ENCODE measurements around the gene CCDC60.

CCDC60 gene, protein sequence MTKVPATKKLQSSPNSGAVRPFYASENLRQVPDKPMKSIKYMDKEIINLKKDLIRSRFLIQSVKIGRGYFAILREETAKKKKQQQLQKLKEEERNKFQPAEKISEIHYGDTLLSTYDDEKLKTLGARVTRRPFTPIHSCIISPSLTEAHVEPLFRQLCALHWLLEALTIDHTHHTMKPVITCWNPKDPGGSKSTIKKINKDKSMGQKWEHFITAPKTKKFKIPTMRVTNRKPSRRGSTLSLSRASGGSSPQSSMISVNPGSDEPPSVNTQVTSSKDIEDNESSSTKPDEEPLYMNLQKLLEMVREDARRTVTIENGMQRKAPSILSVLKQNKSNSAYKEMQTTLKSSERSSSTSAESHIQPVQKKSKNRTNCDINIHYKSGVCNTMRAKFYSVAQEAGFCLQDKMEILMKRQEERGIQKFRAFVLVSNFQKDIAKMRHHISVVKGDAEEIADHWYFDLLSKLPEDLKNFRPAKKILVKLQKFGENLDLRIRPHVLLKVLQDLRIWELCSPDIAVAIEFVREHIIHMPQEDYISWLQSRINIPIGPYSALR

DNA sequence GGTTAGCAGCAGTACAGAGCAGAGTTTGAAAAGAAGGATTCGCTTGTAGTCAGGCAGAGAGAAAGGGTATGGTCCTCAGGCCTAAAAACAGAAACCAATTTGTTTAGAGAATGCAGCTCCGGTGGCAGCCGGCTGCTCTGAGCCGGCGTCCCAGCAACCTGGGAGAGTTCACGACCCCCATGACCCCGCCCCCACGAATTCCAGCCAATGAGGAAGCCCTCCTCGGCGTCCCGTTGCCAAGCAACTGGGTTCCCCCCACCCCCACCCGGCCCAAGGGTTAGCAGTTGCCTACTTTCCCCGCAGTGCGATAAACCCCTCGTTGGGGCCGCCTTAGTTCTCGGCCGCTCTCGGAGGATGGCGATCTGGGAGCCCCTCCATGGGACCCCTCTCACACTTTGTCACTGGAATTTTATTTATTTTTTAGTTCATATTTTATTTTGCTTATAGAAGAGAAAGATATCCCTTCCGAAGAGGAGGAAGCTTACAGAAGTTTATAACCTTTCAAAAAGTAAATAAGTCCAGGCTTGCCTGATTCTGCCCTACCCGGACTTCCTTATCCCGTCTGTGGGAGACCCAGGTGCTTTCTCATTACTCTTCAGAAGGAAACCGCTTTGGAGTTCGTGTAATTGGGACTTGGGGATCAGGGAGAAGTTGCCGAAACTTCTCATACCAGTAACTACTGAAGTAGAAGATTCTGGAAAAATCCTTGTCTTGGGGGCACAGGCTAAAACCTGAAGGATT, at the start of gene CCDC60:
CCDC60 (plus strand) TSS at position 300 of the 741 bp plus-strand sequence. CDS start 448 bp downstream, outside the sequence.
- FAIRE-seq: no peak
- peak; percentile 62 for DNase-seq (ENCODE audit: low spot score)

- FAIRE-seq: no peak
- no peak for DNase-seq (ENCODE audit: low spot score)
Measured at GRCh38 chr12:119288576-119288975, 46.0 kb upstream of the CCDC60 start.

DNA sequence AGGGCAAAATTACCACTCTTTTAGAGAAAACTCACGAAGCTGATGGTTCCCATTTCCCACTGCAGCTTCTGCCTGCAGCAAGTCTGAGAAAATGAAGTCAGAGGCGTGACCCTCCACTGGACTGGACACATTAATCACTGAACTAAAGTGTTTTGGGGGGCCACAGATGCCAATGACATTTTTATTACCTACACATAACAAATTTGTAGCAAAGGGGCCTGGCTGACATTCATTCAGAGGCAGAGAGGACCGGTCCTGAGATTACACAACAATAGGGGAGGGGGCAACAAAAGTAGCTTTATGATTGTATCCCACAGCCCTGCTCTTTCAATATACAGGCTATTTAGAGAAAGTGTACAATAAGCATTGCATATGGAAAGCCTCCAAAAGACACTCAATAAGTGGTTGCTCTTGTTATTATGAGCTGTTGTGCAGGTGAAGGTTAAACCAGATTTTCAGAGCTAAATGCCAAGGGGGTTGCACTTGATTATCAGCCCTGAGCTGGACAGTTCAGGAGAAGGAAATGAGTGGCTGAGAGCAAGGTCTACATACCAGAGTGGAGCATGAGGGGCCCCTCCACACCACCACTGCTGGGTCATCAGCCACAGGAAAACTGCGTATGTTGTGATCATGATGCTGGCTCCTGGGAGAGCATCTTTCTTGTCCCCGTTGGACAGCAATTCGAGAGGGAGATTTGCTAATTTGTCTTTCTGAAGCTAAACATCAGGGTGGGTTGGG, 41.5 kb upstream of the CCDC60 start:
- DNase-seq (ENCODE audit: low spot score) (no peak), FAIRE-seq (no peak)

- no peak for DNase-seq (ENCODE audit: low spot score)
- FAIRE-seq: no peak
Measured at GRCh38 chr12:119294211-119294610, 40.3 kb upstream of the CCDC60 start.

DNA sequence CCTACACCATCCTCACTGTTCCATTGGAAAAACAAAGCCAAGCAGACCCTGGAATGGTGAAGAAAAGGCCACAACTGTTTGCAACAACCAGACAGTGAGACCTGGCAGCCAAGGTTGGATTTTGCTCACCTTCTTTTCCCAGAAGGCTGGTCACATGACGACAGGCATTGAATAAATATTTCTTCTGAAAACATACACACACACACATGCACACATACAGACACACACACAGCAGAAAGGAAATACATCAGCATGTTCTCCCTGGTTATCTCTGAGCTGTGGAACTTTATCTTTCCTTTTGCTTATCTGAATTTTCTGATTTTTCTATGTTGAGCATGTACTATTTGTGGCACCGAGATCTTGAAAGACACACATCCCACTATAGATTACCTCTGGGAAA, 38.0 kb upstream of the CCDC60 start:
- FAIRE-seq (no peak), DNase-seq (ENCODE audit: low spot score) (no peak)

DNA sequence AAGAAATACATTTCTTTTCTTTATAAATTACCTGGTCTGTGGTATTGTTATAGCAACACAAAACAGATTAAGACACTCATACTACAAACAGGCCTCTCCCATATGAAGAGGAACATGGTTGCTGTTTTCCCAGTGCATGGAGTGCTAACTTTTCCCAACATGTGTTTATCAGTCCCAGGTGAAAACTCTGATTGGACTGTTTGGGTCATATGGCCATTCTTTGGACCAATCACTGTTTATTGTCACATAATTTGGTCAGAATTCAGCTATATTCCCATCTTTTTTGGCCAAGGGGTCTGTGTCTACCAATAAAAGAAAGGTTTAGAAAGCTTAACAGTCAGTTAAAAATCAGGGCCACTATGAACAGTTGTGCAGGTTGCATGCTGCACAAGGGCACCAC, 35.4 kb upstream of the CCDC60 start:
- DNase-seq (ENCODE audit: low spot score): no peak

GRCh38 chr12:119301379-119301778, 33.1 kb upstream of the CCDC60 start:
- DNase-seq (ENCODE audit: low spot score) (no peak), FAIRE-seq (no peak)

More for the DNA sequence above, 35.4 kb upstream of the CCDC60 start:
- FAIRE-seq: no peak

DNA sequence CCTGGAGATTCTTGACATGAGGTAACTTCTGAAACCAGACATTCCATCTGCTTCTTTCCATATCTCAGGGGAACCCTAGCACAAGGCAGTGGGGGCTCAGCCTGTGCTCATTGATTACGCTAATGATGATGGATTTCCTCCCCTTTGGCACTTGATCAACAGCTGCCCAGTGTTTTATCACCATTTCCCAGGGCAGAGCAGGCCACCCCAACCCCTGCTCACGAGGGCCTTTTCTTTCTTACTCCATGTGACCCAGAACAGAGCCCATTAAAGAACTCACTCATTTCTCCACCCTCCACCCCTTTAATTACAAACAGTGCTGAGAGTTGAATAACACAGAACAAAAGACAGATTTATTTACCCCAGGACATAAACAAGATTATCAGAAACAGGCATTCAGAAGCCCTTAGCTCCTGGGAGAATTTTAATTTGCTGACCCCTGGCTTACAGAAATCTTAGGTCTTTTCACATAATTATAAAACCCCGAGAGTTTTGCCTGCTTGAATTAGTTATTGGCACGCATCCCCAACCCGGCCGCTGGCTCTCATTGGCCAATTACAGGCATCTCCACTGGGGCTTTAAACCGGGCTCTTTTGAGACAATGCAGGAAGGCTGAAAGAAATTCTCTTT, 32.0 kb upstream of the CCDC60 start:
- DNase-seq (ENCODE audit: low spot score) (no peak), FAIRE-seq (no peak)

- DNase-seq (ENCODE audit: low spot score) (no peak), FAIRE-seq (no peak)
Measured at GRCh38 chr12:119306593-119306992, 27.9 kb upstream of the CCDC60 start.

GRCh38 chr12:119307747-119308146, 26.8 kb upstream of the CCDC60 start:
- no peak for FAIRE-seq
- no peak for DNase-seq (ENCODE audit: low spot score)

GRCh38 chr12:119308708-119309456, 25.6 kb upstream of the CCDC60 start:
- DNase-seq (ENCODE audit: low spot score): no peak

DNA sequence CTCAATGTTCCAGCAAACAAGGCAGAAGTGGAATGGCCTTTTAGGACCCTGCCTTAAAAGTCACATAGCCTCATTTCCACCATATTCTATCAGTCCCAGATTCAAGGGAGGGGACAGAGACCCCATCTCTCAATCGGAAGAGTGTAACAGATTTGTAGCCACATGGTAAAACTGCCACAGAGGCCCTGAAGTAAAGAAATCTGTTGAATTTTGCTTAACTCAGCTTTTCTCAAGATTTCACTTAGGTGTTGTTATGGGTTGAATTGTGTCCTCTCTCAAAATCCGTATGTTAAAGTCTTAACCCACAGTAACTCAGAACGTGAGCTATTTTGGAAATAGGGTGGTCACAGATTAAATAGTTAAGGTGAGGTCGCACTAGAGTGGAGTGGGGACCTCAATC, 22.7 kb upstream of the CCDC60 start:
- FAIRE-seq (no peak), DNase-seq (ENCODE audit: low spot score) (no peak)

More at GRCh38 chr12:119308708-119309456, 25.6 kb upstream of the CCDC60 start:
- no peak for FAIRE-seq

- DNase-seq (ENCODE audit: low spot score) (no peak), FAIRE-seq (no peak)
Measured at GRCh38 chr12:119312904-119313303, 21.6 kb upstream of the CCDC60 start.

DNA sequence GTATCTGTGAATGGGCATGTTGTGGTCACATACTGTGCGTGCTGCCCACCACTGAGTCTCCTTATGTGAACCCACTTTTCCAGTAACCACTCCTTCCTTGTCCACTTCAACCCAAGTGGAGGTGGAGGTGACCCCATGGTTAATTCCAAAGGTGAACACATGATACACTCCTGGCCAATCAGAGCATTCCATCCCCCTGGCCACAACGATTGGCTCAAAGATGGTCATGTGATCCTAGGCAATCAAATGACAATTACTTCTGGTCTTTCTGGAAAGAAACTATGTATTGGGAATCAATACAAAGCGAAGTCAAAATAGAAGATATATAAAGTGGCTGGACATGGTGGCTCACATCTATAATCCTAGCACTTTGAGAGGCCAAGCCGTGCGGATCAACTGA, 20.2 kb upstream of the CCDC60 start:
- DNase-seq (ENCODE audit: low spot score): no peak
- no peak for FAIRE-seq

GRCh38 chr12:119319638-119320037, 14.9 kb upstream of the CCDC60 start:
- DNase-seq (ENCODE audit: low spot score) (no peak), FAIRE-seq (no peak)

- no peak for DNase-seq (ENCODE audit: low spot score)
- FAIRE-seq: no peak
Measured at GRCh38 chr12:119320678-119321077, 13.9 kb upstream of the CCDC60 start.

- FAIRE-seq (no peak), DNase-seq (ENCODE audit: low spot score) (no peak)
Measured at GRCh38 chr12:119322301-119322723, 12.2 kb upstream of the CCDC60 start.

- DNase-seq (ENCODE audit: low spot score): no peak
- FAIRE-seq: no peak
Measured at GRCh38 chr12:119325813-119326212, 8.7 kb upstream of the CCDC60 start.

DNA sequence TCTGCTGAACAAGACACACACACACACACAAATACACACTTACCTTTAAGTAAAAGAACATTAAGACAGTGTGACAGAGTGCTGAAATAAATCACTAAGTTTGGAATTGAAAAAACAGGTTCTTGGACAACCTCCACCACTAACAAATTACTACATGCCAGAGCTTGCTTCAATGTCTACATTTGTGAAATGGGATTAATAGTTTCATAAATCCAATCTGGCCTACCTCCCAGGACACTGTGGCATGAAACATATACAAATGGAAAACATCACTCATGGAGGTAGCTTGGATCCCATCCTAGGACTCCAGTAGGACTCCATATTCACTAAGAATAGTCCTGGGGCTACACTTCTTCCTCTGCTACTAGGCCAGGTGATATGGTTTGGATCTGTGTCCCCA, 8.2 kb upstream of the CCDC60 start:
- no peak for DNase-seq (ENCODE audit: low spot score)
- no peak for FAIRE-seq

GRCh38 chr12:119327471-119327870, 7.1 kb upstream of the CCDC60 start:
- FAIRE-seq (no peak), DNase-seq (ENCODE audit: low spot score) (no peak)
